Mucosa of descending colon (tissue), 3 donors: ENCODE results near the gene TNNT2. TPM values are rescaled to one million over a fixed set of nuclear protein-coding genes. Genes with fewer than 3 reads are reported as not detected.
A peak's percentile ranks its signal among the peaks of the same experiment; 100 is the strongest.

ENCODE experiments used
- ATAC-seq: fragments of 200-7000 bp; cut with Tn5 transposase; one replicate; pipeline ENCODE4 v1.9.1; 2020; ENCODE audit warnings: mild to moderate bottlenecking, moderate library complexity
- DNase-seq, 3 donors: peaks; one replicate each; pipeline ENCODE4 v3.0.0-alpha.2; 2020
- H3K36me3 ChIP-seq: fragments of 200-600 bp; one replicate; pipeline ENCODE4 v1.8.0; 2021; ENCODE audit warnings: low read depth, mild to moderate bottlenecking
- H3K4me1 ChIP-seq: fragments of 200-600 bp; one replicate; pipeline ENCODE4 v1.8.0; 2021; ENCODE audit warnings: low read depth, mild to moderate bottlenecking
- H3K4me3 ChIP-seq: fragments of 200-600 bp; one replicate; pipeline ENCODE4 v1.8.0; 2021; ENCODE audit warnings: mild to moderate bottlenecking
- H3K9me3 ChIP-seq: fragments of 200-600 bp; one replicate; pipeline ENCODE4 v1.8.0; 2021; ENCODE audit warnings: mild to moderate bottlenecking
- intact Hi-C, 2 donors: fragments of 100-400 bp; cut with DNase I in 1 of 2; cut with micrococcal nuclease in 1 of 2; formaldehyde crosslinking; loops; one replicate each; pipeline versions ENCODE4 v1.11.0 to v1.11.1; 2022; cut with DNase I, micrococcal nuclease
- total RNA-seq, 3 donors: library from RNA; stranded (reverse); fragmentation: NEBNext Ultra II Directional in 2 of 3; extraction: Animal tissue kit (Norgen Biotek cat#: 25700) in 2 of 3; gene quantifications; one replicate each; pipeline versions ENCODE4 v1.2.1 to v1.2.4, GENCODE V29; 2021 to 2023
- TF ChIP-seq, protein P1 (sequence below): fragments of 200-600 bp; IDR thresholded peaks from one replicate; pipeline ENCODE4 v1.8.0; 2022; ENCODE audit warnings: antibody characterized with exemption, mild to moderate bottlenecking
- donor health status: DM: no; HTN: no; CAD: no; lungs with moderate emphysema.
- donor health status: DM: no; HTN: no; CAD: no.
- donor health status: DM: no; HTN: yes; CAD: no.

TNNT2 gene
- total RNA-seq, 3 donors from 2014 or later = 0.28 to 4.0 (median 2.0) TPM

DNA sequence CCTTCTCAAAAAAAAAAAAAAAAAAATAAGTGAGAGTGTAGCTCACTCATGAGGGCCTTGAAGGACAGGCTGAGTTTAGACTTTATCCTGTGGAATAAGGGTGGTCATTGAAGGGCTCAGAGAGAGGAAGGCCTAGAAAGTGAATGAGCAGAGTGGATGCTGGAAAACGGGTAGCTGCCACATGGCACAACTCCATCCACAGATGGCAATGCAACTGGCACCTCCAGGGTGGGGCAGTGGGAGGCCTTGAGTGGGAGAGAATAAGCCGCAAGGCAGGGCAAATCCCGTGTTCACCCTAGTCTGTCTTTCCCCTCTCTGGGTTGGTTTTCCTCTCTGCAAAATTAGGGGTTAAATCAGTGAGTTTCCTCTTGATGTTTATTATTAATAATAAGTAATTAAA lies 41.0 kb upstream of the TNNT2 start:
- intact Hi-C loops = no loop called here
- no peak for ATAC-seq
- Histone ChIP-seq H3K36me3 (no peaks in the 10 kb centered on the region), H3K4me3 (no peak overlapping the region), H3K4me1 (peaks cover 3% of the 10 kb centered on the region), H3K9me3 (no peaks in the 10 kb centered on the region)
- no peak for DNase-seq
- TF ChIP-seq, protein P1, sequence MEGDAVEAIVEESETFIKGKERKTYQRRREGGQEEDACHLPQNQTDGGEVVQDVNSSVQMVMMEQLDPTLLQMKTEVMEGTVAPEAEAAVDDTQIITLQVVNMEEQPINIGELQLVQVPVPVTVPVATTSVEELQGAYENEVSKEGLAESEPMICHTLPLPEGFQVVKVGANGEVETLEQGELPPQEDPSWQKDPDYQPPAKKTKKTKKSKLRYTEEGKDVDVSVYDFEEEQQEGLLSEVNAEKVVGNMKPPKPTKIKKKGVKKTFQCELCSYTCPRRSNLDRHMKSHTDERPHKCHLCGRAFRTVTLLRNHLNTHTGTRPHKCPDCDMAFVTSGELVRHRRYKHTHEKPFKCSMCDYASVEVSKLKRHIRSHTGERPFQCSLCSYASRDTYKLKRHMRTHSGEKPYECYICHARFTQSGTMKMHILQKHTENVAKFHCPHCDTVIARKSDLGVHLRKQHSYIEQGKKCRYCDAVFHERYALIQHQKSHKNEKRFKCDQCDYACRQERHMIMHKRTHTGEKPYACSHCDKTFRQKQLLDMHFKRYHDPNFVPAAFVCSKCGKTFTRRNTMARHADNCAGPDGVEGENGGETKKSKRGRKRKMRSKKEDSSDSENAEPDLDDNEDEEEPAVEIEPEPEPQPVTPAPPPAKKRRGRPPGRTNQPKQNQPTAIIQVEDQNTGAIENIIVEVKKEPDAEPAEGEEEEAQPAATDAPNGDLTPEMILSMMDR = no peak

DNA sequence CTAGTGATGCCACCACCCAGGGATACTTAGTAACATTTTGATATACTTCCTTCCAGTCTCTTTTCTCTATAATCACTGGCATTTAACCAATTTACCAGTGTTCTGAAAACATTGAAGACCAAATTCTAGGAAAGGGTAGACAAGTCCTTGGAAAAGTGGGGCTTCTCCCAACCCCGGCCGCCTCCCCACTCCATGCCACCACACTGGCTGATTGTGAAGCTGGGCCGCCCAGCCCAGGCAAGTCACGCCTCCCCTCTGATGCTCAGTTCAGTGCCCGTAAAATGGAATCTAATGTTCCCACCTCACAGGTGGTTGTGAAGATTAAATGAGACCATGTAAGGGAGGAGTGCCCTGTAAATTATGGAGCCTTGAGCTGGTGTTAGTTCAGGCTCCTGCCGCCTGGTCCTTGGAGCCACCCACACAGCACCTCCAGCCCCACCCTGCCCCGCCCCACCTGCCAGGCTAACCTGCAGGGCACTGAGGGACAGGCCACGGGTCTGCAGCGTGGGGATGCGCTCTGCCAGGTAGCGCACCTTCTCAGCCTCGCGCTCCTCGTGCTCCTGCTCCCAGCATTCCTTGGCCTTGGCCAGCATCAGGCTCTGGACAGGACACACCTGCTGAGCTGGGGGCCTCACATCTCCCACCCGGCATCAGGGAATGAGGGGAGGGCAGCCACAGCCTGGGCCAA lies 36.7 kb upstream of the TNNT2 start:
- ATAC-seq = peak; percentile 80

DNA sequence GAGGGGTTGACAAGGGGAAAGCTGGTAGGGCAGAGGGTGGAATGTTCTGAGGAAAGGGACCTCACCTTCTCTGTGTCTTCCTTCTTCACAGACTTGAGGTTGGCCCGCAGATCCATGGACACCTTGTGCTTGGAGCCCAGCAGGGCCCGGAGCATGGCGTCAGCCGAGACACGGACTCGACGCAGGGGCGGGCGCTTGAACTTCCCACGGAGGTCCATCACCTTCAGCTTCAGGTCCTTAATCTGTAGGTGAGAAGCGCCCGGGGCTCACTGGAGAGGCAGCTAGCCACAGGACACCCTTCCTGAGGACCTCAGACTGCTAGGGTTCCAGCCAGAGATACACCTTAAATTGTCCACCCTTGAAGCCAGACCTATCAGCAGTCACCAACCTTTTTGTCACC lies 33.8 kb upstream of the TNNT2 start:
- H3K36me3 ChIP-seq = no peaks in the 10 kb centered on the region
- no peak for DNase-seq
- H3K9me3 ChIP-seq = no peaks in the 10 kb centered on the region
- intact Hi-C loops = no loop called here
- TF ChIP-seq, protein P1 = no peak
- H3K4me1 ChIP-seq = peaks cover 11% of the 10 kb centered on the region
- no peak overlapping the region for H3K4me3 ChIP-seq
- no peak for ATAC-seq

More for the DNA sequence above, 36.7 kb upstream of the TNNT2 start:
- no peaks in the 10 kb centered on the region for H3K9me3 ChIP-seq
- peak in 2 of 3 donors; percentile 36 to 54 for DNase-seq
- peaks cover 3% of the 10 kb centered on the region for H3K4me1 ChIP-seq
- H3K4me3 ChIP-seq = no peak overlapping the region
- TF ChIP-seq, protein P1 = no peak
- no peaks in the 10 kb centered on the region for H3K36me3 ChIP-seq
- intact Hi-C loops = no loop called here

DNA sequence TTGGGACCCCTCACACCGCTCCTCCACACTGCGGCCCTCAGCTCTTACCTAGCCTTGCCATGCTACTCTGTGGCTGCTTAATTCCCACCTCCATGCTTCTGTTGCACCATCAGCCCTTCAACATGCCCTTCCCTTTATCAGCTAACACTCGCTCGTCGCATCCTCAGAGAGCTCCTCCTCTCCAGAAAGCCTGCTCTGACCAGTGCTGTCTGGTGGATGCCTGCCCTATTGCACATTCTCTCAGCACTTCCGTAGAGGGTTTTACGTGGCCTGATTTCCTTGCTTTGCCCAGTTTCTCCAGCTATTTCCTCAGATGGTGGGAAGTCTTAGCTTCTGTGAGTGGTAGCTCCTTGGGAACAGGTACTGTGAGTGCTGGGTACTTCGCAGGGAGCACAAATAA lies 32.0 kb upstream of the TNNT2 start:
- peaks cover 21% of the 10 kb centered on the region for H3K4me1 ChIP-seq
- H3K9me3 ChIP-seq = no peaks in the 10 kb centered on the region
- intact Hi-C loops = no loop called here
- H3K4me3 ChIP-seq = no peak overlapping the region
- no peak for ATAC-seq
- no peak for DNase-seq
- TF ChIP-seq, protein P1 = no peak
- no peaks in the 10 kb centered on the region for H3K36me3 ChIP-seq

DNA sequence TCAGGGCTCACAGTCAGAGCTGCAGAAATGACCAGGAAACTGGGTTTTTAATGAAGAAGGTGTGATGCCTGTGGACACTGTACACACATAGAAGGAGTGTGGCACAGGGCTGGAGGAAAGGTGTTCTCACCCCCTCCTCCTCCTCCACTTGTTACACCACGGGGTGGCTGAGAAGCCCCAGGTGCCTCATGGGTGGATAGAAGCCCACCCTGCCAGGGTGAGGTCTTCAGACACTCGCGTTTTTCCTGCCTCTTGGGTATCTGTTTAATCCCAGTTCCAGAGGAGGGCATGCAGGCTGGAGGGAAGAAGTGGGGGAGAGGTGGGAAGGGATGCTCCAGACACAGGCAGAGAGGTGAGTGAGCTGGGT lies 31.3 kb upstream of the TNNT2 start:
- Histone ChIP-seq H3K4me1 (peaks cover 24% of the 10 kb centered on the region), H3K36me3 (no peaks in the 10 kb centered on the region), H3K9me3 (no peaks in the 10 kb centered on the region), H3K4me3 (no peak overlapping the region)
- TF ChIP-seq, protein P1 = no peak
- ATAC-seq (no peak), DNase-seq (no peak)
- intact Hi-C loops = no loop called here
